SKM-1 (cell line): ENCODE data around the gene LRFN4.

Experiments used
- DNase-seq: peaks from one replicate; lab custom pipeline; 2025; ENCODE audit not compliant: unreplicated experiment; lab: John Stamatoyannopoulos, UW

Gene LRFN4

GRCh38 chr11:66887526-66887925 is 30.7 kb downstream of the LRFN4 start:
- no peak for DNase-seq

GRCh38 chr11:66888282-66888681 is 31.4 kb downstream of the LRFN4 start:
- DNase-seq: no peak

- DNase-seq: no peak
These were observed 33.1 kb downstream of the LRFN4 start for GRCh38 chr11:66889960-66890359.

GRCh38 chr11:66891851-66892660 is 35.2 kb downstream of the LRFN4 start:
- DNase-seq: no peak

DNA sequence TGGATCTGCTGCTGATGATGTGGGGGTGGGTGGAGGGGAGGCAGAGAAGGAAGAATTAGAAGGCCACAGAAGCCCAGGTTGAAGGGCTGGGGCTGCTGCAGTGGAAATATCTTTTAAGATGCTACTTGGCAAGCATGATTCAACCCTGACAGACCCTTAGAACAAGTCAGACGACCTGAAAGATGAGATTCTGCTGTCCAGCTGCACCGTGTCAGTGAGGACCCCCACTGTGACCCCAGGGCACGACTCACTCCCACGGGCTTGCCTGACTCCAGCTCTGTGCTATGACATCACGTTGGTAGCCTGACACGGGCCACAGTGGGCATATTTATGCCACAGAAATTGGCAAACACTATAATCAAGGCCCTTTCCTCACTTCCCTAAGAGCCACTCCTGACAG is 36.0 kb downstream of the LRFN4 start:
- no peak for DNase-seq

GRCh38 chr11:66894141-66894540 is 37.3 kb downstream of the LRFN4 start:
- no peak for DNase-seq

DNA sequence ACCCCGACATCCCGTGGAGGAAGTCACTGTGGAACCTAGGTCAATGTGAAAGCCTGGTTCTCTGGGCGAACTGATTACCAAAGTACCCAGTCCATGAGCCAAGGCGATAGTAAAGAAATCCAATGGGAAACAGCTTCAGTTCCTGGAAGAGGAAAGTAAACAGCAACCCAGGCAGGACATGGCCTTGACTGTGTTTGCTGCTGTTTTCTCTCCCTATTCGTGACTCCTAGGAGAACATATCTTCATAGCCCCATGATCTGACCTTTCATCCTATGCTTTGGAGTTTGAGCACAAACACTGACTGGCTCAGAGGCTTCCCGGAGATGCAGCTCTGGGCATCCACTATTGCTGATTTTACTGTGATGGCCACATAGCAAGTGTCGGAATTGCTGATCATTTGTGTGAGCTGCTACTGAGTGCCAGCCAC is 45.1 kb downstream of the LRFN4 start:
- no peak for DNase-seq

DNA sequence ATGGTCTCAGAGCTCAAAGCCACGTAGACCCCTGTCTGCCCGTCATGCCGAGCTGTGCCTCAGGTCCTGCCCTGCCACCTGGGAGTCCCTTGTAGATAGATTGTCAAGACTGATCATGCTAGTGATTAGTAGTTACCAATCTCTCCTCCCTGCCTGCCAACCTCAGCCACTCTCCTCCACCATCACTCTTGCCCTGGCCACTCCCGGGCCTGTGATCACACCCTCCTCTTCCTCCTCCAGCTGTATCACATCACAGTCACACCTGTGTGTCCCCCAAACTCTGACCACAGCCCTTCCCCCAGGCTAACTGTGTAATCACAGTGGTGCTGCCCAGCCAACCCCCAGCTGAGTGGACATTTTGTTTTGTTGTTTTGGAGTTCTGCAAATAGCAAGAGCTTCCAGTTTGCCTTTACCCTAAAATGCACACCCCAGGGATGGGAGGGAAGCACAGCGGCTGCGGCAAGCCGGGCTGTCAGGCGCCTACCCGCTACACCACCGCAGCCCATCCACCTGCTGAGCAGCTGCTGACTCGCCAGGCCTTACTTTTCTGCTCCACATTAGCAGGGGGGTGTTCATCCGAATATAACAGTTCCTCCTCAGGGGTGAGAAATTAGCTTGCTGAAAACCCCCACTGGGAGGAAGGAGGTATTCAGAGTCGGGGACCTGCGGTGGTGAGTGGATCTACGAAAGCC is 45.8 kb downstream of the LRFN4 start:
- DNase-seq: no peak

DNA sequence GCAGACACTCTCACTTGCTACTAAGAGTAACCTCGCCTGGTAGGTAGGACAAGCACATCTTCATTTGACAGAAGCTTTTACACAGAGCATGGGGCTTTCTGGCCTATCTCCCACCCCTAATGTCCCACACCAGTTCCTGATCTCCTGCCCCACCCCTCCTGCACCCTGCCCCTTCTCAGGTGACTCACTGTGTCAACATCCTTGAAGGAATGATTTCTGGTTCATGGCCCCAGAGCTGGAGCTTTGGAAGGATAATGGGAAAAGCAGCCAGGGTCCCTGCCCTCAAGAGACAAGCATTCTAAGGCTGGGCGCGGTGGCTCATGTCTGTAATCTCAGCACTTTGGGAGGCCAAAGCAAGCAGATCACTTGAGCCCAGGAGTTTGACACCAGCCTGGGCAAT is 47.2 kb downstream of the LRFN4 start:
- no peak for DNase-seq

DNA sequence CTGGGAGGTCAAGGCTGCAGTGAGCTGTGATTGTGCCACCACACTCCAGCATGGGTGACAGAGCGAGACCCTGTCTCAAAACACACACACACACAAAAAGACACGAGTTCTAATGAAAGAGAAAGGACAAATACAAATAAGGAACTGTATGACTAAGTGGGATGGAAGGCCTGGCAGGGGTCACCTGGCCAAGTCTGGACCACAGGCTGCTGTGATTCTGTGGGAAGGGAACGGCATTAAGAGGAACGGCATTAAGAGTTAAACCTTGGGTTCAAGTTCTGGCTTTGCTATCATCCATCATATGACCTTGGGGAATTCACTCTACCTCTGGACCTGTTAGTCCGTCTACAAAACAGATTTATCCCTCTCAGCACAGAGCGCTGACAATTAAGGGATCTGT is 47.7 kb downstream of the LRFN4 start:
- no peak for DNase-seq

GRCh38 chr11:66904981-66905521 is 48.2 kb downstream of the LRFN4 start:
- no peak for DNase-seq

DNA sequence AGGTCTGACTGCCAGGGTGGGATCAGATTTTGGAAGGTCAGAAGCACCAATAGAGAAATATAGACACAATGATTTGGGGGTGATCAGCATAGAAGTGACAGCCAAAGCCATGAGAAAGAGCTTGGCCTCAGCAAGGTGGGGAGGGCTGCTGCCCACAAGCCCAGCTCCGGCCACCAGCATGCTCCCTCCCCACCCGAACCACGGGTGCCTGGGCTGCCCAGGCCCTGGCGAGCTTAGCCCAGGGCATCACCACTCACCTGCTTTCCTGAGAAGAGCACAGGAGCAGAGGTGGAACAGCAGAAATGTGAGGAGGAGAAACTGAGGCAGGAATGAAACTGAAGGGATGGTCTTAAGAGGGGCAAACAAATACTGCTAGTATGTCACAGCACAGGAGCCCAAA is 48.8 kb downstream of the LRFN4 start:
- DNase-seq: no peak

DNA sequence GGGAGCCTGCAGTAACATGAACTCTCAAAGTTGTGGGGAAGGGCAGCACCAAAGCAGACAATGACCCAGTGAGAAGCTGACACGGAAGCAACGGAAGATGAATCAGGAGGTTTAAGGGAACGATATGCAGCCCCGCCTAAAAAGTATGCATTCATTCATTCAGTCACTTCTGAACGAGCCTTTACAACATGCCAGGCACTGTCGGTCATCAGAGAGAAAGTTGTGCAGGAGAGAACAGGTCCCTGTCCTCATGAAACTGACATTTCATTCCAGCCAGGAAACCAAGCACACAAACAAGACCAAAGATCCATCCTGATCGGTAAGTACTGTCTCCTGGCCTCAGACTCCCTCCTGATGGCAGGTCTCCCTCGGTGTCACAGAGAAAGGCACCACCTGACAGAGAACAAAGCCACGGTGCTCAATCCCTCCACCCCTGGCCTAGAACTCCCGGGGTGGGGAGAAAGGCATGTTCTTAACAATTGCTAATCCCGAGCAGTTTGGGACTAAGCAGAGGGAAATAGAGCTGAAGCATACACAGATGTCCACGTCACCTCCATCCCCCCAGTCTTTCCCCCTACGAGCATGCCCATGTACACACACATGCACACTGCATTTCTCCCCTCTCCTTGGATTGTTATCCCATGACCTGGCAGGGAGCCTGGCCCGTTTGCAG is 49.3 kb downstream of the LRFN4 start:
- no peak for DNase-seq

- no peak for DNase-seq
These were observed 51.1 kb downstream of the LRFN4 start for GRCh38 chr11:66907751-66908630.

- DNase-seq: no peak
These were observed 52.3 kb downstream of the LRFN4 start for GRCh38 chr11:66909181-66909580.

GRCh38 chr11:66910016-66910415 is 53.2 kb downstream of the LRFN4 start:
- DNase-seq: no peak
